HG02938 (cell line): ENCODE measurements around the gene UTF1.

Experiments used
- ATAC-seq: cut with Tn5 transposase; IDR thresholded peaks from one replicate; pipeline ENCODE4 v1.9.1; 2021; ENCODE audit warnings: mild to moderate bottlenecking, moderate library complexity; ENCODE audit not compliant: unreplicated experiment

The UTF1 gene

DNA sequence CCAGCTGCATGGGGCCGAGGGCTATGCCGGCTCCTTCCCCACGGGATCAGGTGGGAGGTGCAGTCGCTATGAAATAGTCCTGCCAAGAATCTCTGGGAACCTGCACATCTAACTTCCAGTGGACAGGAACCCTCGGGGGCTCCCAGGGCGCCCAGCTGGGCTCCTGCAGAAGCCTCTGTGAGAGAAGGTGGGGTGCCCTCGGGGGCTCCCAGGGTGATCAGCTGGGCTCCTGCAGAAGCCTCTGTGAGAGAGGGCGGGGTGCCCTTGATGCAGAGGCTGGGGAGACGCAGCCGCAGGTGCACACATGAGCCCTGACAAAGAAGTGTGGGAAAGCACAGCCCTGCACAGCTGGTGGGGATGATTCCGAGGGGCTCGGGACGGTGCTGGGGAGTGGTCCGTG lies 13.6 kb downstream of the UTF1 start:
- no peak for ATAC-seq

DNA sequence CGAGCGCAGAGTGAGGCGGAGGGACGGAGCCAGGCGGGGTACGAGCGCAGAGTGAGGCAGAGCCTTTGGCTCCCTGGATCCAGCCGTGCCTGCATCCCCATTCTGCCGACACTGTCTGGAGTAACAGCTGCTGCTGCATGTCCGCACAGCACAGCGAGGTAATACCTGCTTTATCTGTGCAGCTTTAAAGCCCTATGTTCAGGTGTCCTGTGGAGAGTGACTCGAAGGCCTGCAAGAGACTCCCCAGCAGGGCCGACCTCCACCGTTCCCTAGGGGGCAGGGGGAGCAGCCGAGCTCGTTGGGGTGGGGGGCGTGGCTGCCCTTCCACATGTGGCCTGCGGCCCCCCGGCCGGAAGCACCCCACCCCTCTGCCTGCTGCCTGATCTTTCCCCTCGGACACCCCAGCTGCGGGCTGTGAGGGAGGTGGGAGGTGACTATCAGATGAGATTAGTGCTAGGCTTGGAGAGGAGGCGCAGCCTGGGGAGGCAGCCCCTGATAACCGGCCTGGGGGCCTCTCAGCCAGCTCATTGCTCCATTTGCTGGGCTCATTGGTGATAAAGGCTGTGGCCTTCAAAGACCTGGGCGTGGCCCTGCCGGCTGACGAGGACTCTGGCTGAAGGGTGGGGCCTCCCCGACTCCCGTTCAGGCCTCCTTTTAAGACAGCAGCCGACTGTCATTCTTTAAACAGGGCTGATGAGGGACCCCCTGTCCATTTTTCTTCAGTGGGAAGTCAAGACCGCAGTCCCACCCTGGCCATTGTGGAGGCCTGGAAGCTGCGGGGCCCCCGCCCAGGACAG lies 15.6 kb downstream of the UTF1 start:
- no peak for ATAC-seq

DNA sequence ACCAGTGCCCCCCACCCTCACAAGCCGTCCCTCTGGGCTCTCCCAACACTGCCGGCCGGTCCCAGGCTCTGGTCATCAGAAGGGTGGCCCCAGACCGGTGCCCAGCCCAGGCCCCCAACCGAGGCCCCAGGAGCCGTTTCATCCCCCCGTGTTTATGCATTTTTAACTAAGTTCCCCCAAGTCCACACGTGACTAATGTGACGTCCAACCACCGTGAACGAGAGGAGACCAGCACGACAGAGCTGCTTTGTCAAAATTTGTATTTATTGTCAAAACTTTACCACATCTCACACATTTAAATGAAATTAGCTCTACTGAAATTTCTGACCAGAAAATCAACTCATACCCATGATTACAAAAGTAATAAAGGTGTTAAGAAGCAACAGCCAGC lies 16.2 kb downstream of the UTF1 start:
- no peak for ATAC-seq

DNA sequence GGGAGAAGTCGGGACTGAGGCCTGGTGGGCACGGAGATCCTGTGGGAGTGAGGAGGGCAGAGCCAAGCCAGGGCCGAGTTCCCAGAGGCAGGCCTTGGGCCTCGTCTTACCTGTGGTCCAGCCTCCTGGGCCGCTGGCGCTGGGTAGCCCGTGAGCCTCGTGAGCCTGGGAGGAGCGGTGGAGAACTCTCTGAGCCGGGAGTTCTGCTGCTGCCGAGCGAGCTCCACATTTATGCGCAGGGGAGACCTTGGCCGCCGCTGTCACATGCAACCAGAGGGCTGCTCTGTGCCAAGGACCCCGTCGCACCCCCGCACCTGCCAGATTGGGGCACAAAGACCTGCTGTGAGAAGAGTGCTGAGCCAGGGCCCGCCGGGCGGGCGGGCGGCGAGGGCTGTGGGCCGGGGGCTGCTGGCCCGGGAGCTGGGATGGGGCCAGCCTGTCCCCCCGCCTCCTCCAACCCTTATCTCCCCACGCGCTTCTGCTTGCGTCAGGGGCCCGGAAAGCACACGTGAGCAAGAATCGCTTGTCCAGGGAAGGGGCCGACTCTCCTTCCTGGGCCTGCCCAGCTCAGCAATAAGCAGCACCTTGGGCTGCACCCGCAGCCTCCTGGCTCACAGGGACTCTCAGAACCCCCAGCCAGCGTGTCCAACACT lies 17.8 kb downstream of the UTF1 start:
- no peak for ATAC-seq

DNA sequence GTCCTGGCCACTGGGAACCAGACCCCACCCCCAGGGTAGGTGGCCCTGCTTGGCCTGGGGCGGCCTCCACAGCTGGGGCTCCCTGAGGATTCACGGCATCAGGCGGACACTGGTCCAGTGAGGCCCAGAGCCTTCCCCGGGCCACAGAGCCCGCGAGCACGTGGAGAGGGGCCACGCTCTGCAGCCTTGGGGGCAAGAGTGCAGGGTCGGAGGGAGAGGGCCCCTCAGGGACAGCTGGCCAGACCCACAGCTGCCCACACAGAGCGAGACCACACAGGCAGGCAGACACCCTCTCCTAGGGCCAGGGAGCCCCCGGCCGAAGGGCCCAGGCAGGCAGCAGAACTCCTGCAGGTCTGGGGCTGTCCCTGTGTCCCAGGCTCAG lies 18.3 kb downstream of the UTF1 start:
- ATAC-seq: no peak

DNA sequence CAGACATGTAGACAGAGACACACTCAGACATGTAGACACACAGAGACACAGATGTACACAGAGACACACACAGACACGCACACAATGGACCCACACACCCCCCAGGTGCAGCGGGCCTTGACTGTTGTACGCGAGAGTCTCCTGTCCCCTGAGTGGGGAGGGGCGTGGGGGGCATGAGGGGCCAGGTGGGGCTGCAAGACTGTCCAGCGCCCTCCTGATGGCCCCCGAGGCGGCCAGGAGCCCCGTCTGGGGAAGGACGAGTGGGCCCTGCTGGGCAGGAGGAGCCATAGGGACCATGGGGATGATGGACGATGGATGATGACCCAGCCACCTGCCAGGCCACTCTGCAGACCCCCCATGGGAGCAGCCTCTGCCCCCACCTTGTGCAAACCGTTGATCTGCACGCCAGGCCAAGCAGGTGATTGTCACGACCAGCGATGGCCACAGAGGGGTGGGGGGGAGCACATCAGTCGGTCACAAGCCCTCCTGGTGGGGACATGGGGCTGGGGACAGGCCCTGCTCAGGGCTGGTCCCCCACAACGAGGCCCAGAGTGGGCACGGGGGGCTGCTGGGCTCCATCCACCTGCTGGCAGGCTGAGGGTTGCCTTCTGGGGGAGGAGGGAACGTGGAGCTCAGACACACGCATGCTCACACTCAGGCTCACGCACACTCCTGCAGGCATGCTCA lies 19.2 kb downstream of the UTF1 start:
- no peak for ATAC-seq

DNA sequence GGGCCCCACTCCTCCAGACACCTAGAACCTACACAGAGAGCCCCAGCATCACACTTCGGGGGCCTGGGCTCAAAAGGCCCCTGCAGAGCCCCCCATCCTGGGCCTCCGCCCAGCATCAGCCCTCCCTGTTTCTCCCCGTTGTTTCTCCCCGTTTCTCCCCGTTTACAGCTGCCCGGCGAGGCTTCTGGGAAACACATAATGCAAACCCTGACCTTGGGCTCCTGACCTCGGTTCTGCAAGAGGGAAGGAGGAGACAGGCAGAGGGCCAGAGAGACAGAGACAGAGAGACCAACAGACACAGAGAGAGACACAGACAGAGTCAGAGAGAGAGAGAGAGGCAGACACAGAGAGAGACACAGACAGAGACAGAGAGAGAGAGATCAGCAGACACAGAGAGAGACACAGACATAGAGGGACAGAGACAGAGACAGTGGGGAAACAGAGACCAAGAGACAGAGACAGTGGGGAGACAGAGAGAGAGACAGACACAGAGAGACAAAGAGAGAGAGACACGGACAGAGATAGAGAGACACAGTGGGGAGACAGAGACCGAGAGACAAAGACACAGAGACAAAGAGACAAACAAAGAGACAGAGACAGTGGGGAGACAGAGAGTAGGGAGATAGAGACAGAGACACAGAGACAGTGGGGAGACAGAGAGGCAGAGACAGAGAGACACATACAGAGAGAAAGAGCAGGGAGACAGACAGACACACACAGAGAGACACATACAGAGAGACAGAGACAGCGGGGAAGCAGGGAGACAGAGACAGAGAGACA lies 20.1 kb downstream of the UTF1 start:
- ATAC-seq: no peak

DNA sequence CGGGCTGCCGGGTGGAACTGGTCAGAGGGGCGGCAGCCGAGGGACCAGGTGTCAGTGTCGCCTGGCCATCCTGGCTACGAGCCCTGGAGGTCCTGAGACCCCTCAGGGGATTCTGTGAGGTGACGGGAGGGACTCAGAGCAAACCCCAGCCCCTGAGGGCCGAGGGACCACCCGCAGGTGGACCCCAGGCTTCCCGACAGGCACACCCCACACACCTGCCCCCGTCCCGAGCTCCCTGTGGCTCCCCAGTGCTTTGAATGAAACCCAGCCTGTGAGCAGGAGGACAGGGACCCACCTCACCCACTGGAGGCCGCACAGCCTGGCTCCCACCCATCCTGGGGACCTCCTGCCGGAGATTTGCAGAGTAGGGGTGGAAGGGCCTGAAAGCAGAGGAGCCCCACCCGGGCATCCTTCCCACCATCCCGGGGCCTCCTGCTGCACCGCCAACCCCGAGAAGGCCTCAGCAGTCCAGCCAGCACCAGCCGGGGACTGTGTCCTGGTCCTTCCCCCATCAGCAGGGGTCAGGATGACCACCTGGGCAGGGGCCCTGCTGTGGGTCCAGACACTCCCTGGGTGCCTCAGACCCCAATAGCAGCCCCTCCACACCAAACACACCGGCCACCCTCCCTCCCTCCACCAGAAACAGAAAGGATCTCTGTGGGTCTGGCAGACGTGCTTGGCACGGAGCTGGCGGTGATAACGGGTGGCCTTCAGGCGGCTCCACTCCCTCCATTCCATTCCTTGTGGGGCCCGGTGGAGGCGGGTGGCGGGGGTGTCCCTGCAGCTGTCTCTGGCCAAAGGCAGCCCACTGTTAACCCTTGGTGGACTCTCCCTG lies 21.6 kb downstream of the UTF1 start:
- ATAC-seq: no peak

DNA sequence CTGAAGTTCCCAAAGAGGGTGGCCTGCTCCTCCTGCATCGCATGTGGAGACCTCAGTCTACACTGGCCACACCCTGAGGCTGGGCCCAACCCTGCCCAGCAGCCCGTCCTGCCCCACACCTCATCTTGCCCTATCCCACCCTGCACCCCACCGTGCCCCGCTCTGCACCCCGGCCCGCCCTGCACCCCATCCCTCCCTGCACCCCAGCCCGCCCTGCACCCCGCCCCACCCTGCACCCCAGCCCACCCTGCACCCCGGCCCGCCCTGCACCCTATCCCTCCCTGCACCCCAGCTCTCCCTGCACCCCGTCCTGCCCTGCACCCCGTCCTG lies 22.2 kb downstream of the UTF1 start:
- ATAC-seq: no peak

DNA sequence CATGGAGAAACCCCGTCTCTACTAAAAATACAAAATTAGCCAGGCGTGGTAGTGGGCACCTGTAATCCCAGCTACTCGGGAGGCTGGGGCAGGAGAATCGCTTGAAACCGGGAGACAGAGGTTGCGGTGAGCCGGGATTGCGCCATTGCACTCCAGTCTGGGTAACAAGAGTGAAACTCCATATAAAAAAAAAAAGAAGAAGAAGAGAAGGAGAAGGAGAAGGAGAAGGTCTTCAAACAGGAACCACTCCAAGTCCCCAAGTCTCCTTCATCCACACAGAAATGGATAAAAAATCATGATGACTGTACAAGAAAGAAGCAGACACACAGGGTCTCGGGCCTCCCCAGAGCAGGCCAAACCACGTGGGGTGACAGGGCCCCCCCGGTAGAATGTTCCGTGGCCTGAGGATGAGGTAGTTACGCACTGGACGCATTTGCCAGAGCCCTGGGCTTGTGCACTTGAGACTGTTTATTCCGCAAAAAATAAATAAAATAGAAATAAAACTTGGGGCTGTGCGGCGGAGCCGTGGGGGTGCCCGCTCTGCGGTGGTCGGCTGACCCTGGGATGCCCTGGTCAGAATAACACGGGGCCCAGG lies 23.4 kb downstream of the UTF1 start:
- no peak for ATAC-seq

DNA sequence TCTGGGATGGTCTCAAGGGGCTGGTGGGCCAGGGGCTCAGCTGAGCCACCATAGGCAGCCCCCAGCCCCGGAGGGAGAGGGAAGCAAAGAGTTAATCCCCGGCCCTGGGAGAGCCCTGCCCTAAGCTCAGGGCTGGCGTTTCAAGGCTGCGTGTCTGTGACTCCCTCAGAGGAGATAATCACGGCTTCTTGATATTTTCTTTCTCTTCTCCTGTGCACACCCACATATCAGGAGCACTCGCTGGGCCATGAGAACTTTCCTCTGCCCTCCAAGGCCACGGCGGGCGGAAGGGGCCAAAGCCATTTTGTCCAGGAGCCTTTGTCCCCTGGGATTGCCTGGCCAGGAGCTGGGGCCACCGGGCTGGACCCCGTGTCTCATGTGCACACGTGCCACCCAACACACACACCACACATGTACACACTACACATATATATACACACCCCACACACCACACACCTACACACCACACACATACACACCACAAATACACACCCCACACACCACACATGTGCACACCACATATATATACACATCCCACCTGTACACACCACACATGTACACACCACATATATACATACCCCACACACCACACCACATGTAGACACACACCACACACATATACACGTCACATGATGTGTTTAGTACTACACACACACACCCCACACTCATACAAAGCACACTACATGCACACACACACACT lies 24.6 kb downstream of the UTF1 start:
- ATAC-seq: no peak

DNA sequence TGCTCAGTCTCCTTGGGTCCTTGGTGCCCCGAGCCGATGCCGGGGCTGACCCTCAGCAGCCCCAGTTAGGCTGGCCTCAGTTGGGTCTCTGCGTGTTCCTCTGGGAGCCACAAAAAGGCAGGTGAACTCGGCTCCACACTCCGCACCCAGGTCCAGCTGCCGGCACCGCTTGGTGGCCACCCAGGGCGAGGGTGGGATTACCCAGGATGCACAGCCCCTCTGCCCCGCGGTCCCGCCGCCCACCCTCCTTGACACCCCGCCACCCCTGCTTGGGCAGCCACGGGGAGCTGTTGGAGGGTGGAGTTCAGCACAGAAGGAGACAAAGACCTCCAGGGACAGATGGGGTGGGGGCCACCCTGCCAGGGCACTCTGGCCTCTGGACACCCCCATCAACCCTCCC lies 25.3 kb downstream of the UTF1 start:
- no peak for ATAC-seq

DNA sequence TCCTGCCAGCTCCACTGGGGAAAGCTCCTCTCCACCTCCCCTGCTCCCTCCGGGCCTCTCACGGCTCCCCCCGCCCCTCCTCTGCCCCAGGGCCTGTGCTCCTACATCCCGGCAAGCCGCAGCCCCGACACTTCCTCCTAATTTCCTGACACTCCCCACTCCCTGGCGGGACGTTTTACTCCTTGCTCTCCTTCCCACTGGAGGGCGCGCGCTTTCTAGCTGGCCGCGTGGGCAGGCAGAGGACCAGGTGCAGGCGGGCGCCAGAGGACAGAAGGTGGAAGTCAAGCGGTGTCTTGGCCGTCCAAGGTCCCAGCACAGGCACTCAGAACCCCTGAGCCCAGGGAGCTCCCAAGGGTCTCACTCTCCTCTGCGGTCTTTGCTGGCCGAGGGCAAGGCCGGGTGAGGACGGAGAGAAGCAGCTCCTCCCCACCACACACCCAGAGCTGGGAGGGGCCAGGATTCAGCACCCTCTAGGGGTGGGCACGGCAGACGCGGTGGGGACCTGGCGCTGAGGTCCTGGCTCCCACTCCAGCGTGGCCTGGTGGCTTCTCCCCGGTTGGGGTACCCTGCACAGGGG lies 27.6 kb downstream of the UTF1 start:
- ATAC-seq: peak; percentile 11

DNA sequence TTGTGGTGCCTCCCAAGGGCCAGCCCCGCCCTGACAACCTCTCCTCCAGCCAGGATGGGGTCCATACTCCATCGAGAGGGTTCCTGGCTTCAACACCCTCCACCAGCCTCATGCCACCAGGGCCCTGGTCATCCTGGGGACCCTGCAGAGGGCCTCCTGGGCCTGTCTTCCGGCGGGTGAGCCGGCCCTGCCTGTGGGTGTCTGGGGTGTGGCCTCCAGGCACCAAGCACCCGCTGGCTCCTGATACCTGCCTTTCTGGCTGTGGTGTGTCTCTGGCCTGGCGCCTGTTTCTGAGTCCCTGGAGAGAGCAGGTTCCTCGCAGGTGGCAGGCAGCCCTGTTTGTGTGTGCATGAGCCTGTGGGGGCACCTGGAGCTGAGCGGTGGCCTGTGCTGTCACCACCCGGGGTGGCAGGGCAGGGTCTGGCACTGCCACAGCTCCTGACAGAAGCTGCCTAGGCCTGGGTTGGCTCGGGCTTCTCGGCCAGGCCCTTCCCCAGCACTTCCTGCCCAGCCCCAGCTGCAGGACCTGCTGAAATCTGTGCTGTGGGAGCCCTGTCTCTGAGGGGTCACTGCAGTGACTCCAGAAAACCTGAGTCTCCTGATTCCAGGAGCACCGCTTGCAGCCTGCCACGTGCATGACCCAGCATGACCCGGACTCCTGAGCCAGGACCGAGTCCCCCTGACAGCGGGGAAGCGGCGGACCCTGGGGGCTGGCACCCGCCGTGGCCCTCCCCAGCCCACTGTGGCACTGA lies 28.2 kb downstream of the UTF1 start:
- ATAC-seq: peak; percentile 29

DNA sequence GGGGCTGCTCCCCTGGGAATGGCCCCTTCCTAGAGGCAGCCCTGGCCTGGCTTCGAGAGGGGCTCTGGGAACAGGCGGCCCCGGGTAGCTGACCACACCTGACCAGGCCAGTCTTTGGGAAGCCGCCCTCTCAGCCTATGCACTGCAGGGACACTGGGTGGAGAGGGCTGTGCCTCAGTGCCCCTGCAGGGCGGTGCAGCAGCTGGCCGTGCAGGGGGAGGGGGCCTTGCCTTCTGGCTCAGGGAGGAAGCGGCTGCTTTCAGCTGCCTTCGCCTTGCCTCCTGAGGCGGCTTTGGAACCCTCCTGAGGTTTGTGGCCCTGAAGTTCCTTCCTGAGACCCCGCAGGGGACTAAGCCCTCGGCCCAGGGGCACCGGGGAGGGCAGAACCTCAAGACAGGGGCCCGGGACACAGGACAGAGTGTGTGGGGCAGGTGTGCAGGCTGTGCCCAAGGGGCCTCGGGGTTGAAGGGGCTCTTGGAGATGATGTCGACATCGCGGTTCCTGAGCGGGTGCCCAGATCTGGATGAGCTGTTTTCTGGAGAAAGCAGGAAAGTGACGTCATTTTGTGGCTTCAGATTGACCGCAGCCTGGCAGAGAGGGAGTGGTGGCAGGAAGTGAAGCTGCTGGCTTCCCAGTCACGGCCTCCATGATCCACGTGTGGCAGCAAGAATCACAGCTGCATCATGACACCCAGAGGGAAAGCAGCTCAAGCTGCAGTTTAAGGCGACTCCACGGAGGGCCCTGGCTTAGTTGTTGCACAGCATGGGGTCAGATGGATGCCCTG lies 29.0 kb downstream of the UTF1 start:
- no peak for ATAC-seq

DNA sequence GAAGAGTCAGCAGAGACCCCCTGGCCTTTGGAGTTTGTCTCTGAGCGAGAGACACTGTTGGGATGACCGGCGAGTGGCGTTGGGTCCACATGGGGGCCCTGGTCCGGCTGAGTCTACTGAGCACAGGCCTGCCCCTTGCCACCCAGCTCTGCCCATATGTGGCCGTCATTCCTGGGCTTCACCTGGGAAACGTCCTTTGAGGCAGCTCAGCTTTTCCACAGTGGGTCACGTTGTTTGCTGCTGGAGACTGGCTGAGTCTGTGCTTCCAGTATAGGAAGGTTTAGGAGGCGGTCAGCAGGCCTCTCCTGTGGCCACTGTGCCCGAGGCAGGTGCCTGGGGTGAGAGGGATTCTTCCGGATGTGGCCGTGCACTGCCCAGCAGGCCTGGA lies 29.6 kb downstream of the UTF1 start:
- ATAC-seq: no peak

DNA sequence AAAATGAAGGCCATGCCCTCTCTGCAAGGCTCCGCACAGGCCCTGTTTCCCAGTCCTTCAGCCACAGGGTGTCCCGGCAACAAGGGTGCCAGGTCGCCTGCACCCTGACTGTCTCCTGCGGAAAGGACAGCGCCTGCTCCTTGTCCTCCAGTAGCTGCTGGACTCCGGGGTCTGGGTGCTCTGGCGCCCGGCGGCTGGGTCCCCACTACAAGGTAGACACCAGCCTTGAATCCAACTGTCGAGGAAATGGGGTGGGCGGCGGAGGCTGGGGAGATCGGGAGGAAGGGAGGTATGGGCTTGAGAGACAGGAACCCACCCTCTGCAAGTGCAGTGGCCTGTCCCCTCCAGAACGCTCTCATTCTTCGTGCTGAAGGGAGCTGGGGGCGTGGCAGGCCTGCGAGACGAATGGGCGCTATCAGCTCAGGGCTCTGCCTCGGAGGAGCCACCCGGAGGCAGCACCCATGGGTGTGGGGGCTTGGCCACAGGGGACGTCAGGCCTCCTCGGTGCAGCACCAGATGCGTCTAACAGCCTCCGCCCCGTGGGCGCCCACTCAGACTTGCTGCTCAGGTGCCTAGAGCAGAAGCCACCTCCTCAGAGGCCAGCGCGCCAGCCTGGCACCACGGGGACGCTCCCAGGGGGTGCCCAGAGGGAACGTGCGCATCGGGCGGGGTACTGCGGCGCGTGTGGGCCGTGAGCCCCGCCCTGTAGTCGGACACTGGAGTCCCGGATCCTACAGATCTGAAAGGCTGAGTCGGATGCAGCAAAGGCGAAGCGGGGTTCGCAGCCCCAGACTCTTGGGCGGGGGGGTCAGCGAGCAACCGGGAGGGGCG lies 31.1 kb downstream of the UTF1 start:
- ATAC-seq: peak; percentile 40
